GM10847 (cell line): ENCODE data around the gene F2RL2.

ENCODE experiments used
- POLR2A ChIP-seq: IDR thresholded peaks from 2 replicates; pipeline ENCODE4 v1.6.1; 2011; ENCODE audit not compliant: insufficient read length; ENCODE audit errors: extremely low read depth

Gene F2RL2

DNA sequence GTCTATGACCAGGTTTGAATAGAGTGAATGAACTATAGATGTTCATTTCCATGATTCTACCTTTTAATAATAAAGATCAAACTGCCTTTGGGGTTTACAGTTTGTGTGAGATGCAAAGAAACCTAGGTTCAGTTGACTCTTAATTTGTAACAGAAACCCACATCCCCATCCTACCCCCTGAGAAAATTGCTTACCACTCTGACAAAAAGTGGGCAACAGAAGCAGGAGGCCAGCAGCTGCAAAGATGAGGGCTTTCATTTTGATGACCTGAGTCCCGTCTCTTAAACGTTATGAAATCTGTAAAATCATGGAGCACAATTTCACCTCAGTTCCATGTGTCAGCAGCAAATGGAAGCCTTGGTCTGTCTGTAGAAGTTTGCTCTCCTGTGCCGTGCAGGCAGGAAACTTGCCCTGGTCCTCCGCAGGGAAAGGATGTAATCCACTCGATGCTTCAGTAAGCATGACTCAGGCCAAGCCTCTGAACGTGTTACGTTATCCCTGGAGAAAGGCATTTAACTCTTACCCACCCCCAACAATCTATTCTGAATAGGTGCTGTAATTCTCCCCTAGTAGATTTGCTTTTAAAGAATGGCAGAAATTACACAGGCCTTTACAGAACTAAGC, at the start of gene F2RL2:
F2RL2 (minus strand) TSS at position 431 of the 624 bp plus-strand sequence; CDS start at position 258, 173 bp downstream.
- TF ChIP-seq POLR2A, result no peak

GRCh38 chr5:76672242-76672641, 49.0 kb upstream of the F2RL2 start:
- no peak for TF ChIP-seq POLR2A

DNA sequence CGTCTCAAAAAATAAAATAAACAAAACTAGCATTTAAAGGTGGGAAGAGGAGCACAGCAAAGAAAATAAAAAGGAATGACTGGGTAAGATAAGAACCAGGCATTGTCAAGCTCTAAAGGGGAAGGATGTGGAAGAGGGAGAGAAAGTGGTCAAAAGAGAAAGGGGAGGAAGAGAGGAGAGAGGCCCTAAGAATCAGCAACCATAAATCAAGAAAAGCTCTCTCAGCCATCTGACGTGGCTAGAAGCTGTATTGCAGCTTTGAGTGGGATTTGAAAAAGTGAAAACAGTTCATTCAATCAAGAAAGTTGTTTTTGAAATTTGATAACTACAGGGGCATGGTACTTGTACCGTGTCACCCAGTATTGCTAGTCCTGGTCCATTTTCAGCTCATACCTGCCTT, 47.3 kb upstream of the F2RL2 start:
- TF ChIP-seq POLR2A, result no peak

DNA sequence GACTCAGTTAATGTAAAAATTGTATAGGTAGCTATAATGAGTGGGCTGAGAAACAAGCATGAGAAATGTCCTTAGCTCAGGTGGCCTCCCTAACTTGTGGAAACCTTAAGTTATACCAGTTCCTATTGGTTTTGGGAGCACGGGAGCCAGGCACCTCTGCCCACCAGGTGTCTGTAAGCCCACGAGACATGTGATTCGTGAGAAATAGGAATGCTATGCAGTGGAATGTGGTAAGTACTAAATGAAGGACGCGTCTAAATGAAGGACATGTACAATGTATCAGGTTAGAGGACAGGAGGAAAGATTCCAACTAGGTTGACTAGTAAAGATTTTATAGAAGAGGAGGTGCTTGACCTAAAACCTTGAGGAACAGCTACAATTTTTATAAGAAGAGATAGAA, 46.0 kb upstream of the F2RL2 start:
- TF ChIP-seq POLR2A, result no peak

DNA sequence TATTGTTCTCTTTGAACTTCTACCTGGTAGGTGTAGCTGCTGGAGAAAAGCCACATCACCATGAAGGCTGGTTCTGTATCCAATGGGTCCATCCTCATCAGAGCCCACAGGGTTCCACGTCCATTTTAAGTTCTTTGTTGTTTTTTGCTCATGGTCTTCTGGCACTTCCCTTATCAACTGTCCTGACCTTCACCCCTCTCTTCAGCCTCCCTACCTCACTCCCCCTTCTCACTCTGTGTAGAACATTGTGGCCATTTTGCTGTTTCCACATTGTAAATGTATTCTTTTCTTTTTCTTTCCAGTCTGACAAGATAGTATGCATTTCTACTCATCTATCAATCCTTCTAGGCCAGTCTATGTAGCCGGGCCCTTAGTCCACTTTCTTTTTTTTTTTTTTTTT, 44.3 kb upstream of the F2RL2 start:
- no peak for TF ChIP-seq POLR2A

DNA sequence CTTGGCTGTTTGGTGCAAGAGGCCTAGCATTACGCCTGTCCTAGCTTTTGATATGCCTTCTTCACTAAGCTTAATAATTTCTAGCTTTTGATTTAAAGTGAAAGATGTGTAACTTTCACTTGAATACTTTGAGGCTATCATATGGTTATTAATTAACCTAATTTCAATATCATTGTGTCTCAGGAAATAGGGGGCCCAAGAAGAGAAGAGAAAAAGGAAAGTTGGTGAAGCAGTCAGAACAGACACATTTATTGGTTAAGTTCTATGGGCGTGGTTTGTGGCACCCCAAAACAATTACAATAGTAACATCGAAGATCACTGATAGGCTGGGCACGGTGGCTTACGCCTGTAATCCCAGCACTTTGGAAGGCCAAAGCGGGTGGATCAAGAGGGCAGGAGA, 40.9 kb upstream of the F2RL2 start:
- TF ChIP-seq POLR2A, result no peak

- TF ChIP-seq POLR2A, result no peak
Observed at GRCh38 chr5:76663573-76663972, 40.4 kb upstream of the F2RL2 start.

GRCh38 chr5:76662521-76662920, 39.3 kb upstream of the F2RL2 start:
- no peak for TF ChIP-seq POLR2A

DNA sequence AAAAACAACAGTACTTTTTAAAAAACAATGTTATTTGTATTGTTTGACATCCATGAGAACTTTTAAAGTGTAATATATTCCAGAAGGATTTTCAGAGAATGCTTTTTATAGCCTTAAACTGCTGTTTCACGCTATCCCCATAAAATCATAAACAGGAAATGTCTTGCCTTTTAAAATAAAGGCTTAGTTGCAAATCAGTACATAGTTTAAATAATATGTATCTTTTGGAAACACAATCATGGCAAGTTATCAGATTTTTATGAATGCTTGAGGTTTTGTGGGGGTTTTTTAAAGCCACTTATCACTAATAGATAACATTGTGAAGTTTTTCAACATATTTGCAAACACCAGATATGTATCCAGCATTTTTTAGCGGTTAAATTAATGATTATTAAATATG, 37.2 kb upstream of the F2RL2 start:
- no peak for TF ChIP-seq POLR2A

- TF ChIP-seq POLR2A, result no peak
Observed at GRCh38 chr5:76657683-76658311, 34.6 kb upstream of the F2RL2 start.

- no peak for TF ChIP-seq POLR2A
Observed at GRCh38 chr5:76657091-76657490, 33.9 kb upstream of the F2RL2 start.

- TF ChIP-seq POLR2A, result no peak
Observed at GRCh38 chr5:76652809-76653414, 29.7 kb upstream of the F2RL2 start.

GRCh38 chr5:76649140-76649539, 25.9 kb upstream of the F2RL2 start:
- TF ChIP-seq POLR2A, result no peak

DNA sequence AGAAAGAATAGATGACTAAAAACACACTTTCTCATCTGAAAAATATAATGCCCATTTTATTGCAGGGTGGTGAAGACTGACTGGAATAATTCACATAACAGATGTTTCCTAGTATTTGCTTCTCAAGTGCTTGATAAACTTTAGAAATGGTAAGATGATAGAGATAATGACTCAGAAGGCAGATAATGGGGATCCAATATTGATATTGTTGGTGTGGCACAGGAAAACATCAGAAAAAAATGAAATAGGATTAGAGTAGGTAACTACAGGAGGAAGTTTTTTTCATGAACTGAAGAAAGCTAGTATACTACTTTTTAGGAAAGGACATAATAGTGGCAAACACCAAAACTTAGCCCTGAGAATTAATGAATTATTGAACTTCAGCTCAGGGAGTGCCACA, 20.2 kb upstream of the F2RL2 start:
- no peak for TF ChIP-seq POLR2A

DNA sequence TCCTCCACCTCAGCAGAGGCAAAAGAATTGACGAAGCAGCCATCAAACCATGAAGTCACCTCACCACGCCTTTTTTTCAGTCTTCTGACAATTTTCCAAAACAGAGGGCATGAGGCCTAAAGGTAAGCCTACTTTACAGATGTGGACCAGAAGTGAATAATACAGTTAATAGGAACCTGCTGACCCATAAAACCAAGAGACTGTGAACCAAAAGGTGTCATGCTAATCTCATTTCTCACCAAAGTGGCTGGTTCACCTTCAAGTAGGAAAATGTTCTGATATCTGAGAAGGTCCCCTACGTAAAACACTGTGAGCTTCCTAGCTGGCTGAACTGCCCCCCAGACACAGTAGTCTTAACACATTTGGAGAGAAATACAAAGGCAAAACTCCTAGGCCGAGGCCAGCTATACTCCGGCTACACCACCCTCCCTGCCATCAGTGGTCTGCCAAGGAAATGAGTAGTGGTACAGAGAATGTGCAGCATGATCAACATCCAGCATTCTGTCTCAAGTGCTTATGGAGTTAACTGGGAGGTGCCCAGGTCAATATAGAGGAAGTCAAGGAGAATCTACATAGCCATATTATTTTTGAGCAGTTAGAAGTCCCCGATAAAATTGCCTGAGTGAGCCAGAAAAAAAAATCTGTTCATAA, 19.3 kb upstream of the F2RL2 start:
- no peak for TF ChIP-seq POLR2A

- TF ChIP-seq POLR2A, result no peak
Observed at GRCh38 chr5:76641514-76642120, 18.4 kb upstream of the F2RL2 start.
